Limb (tissue), 2 donors: ENCODE results near the gene DSCAML1.

ENCODE experiments used
- DNase-seq, 2 donors: peaks; one replicate each; pipeline ENCODE4 v3.0.0-alpha.2; 2016; ENCODE audit errors: extremely low spot score in 2 of 2

The DSCAML1 gene

GRCh38 chr11:117641008-117641915, 155.8 kb downstream of the DSCAML1 start:
- DNase-seq: no peak

GRCh38 chr11:117640041-117640440, 157.0 kb downstream of the DSCAML1 start:
- DNase-seq: no peak

- DNase-seq: no peak
These were observed 157.4 kb downstream of the DSCAML1 start for GRCh38 chr11:117639601-117640000.

- DNase-seq: no peak
These were observed 158.0 kb downstream of the DSCAML1 start for GRCh38 chr11:117638911-117639543.

DNA sequence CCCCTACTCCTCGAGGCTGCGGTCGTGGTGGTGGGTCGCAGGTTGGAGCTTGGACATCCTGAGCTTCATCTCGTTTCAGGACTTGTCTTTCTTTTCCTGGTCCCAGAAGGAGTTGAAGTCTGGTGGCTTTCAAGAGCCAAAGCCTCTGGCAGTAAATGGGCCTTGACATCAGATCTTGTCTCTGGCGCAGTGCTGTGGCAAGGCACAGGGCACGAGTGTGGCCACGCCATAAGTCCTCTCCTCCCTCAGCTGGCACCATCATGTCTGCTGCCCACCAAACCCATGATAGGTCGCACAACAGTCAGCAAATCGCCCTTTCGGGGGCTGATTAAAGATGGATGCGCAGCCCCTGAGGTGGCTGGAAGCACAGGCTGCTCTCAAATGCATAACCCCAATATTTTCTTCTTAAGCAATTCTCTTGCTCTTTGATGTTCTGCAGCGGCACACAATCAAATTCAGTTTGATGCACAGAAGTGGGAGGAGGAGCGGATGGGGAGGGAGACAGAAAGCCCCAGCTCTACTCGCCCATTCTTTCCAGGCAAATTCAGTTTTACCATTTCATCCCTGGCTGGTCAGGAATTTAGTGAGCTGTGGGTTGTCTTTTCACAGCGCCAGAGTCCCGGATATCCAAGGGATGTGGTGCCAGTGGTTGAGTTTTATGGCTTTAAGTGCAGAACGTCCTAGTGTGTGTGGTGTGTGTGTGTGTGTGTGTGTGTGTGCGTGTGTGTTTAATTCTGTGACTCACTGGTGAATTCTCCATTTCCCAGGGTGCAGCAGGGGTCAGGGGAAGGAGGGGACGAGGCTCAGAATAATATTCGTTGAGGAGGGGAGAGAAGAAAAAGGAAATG, 162.0 kb downstream of the DSCAML1 start:
- no peak for DNase-seq

GRCh38 chr11:117633976-117634755, 162.8 kb downstream of the DSCAML1 start:
- DNase-seq: no peak

- DNase-seq: no peak
These were observed 163.7 kb downstream of the DSCAML1 start for GRCh38 chr11:117633186-117633754.

- no peak for DNase-seq
These were observed 164.7 kb downstream of the DSCAML1 start for GRCh38 chr11:117632306-117632705.

DNA sequence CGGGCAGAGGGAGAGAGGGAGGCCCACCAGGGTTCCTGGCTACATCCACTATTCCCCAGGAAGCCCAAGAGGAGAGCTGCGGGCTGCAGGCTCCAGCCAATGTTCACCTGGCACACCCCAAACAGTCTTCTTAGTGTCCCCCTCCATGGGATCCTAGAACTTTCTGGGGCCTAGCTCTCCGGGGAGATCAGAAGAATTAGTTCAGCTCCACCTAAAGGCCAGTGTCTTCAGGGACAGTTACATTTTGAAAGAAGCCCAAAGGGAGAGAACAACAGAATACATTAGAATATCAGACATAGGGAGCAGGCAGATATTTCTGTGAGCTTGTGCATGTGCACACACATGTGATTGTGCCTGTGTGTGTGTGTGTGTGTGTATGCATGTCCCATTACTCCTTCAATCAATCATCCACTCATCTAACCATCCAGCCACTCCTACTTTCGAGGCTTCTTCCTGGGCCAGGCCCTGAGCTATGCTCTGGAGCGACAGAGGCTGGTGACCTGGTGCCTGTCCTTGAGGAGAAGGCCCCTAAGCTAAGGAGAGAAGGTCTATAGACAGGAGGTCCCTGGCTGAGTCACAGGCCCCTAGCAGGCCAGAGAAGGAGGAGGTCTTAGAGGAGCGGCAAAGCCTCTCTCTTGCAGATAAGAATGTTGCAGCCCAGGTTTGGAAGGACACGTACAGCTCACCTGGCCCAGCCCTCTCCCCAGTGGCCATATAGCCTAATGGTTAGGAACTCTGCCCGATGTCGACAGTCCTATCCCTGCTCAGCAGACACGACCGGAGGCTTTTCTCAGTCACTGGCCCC, 165.5 kb downstream of the DSCAML1 start:
- no peak for DNase-seq

GRCh38 chr11:117629891-117630538, 167.0 kb downstream of the DSCAML1 start:
- no peak for DNase-seq

GRCh38 chr11:117629146-117629545, 167.9 kb downstream of the DSCAML1 start:
- no peak for DNase-seq

DNA sequence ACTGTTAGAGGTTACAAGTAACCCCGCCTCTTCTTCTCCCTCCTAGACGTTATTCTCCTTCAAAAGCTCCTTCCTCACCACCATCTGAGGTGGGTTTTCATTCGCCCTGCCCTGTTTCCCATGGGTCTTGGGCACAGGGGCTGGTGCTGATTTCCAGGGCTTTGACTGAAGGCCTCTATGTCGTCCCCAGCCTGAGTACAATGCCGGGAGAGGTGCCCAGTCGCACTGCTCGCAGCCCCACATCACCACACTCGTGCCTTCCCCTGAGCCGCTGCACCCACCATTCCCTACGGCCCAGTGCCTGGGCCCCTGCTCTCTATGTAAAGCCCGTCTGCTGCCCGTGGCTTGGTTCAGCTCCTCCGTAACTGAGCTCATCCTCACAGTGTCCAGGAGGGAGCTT, 169.8 kb downstream of the DSCAML1 start:
- DNase-seq: no peak

- DNase-seq: no peak
These were observed 170.4 kb downstream of the DSCAML1 start for GRCh38 chr11:117626576-117626975.

DNA sequence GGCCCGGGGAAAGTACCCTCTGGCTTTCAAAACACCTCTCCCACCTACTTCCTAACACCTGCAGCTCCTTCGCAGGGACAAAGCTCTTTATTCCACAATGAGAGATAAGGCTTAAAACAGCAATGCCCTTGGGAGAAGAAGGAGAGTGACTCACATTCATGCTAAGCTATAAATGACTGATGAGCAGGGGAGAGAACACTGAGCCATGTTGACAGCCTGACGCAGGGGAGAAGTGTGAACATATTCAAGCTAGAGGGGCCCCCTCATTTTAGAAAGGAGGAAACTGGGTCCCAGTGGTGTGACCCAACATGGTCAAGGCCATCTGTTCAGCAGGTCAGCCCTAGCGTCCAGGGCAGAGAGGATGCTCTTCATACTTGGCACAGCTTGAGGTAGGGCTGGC, 171.8 kb downstream of the DSCAML1 start:
- no peak for DNase-seq

DNA sequence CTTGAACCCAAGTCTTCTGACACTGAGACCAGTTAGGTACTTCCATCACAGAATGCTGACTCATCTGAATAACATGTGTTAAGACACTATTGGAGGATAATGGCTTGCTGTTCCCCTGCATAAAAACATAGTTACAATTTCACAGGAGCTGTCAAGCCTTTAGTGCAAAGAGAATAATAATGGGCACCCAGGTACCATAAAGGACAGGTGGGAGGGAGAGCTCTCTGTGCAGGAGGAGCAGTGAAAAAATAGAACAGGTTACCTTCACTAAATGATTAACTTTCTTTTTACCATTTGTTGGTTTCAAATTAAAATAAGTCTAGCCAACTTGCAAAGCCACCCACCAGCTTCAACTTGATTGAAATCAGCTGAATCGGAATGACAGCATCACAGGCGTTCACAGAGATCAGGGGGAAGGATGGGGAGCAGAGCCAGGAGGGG, 173.2 kb downstream of the DSCAML1 start:
- DNase-seq: no peak

- DNase-seq: no peak
These were observed 175.8 kb downstream of the DSCAML1 start for GRCh38 chr11:117621226-117621625.

DNA sequence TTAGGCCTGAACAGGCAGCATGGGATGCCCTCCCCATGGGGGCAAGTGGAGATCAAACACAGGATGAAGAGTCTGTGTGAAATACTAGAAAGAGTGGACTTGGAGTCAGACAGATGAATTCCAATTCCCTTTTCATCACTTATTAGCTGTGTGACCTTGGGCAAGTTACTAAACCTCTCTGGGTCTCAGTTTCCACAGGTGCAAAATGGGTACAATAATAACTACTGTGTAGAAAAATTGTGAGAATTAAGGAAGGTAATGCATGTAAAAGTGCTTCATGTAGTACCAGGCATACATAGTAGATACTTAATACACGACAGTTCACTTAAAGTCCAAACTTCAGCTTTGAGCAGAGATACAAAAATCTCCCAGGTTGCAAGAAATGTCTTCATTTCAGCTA, 176.4 kb downstream of the DSCAML1 start:
- DNase-seq: no peak

DNA sequence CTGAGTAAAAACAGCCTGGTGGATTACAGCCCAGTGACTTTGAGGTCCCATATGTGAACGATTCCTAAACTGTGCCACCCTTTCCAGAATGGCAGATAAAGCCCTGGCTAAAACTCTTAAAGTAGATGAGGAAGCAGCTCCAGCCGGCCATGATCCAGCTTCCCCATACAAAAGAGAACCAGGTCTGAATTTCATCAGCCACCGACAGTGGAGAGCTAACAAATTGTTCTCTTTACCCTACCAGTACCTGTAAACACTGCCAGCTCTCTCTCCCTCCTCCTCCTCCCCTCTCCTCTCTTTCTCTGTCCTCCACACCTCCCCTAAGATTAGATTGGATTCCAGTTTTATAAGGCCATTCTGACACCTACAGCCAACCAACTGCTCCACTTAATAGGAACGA, 176.9 kb downstream of the DSCAML1 start:
- DNase-seq: no peak

GRCh38 chr11:117619661-117620060, 177.4 kb downstream of the DSCAML1 start:
- no peak for DNase-seq
